ENCODE data around the gene EZR.

- TF ChIP-seq CTCF (conservative IDR thresholded peaks at IDR 0.05; ENCODE audit: low read length) (no peak), EZH2phosphoT487 (IDR thresholded peaks at IDR 0.05; ENCODE audit: borderline replicate concordance, low read depth, low read length) (no peak)
Observed at GRCh38 chr6:158785036-158785435, 34.1 kb downstream of the EZR start.

Data from OCI-LY7 (cell line).